CD4-positive, alpha-beta T cell (primary cell): Measurements from ENCODE around the gene TH. TPM values are rescaled to one million over a fixed set of nuclear protein-coding genes. Genes with fewer than 3 reads are reported as not detected.

ENCODE experiments used
- ATAC-seq: fragments of 200-7000 bp; cut with Tn5 transposase; one replicate; pipeline ENCODE4 v1.10.0; 2022; ENCODE audit warnings: mild to moderate bottlenecking; ENCODE audit not compliant: poor library complexity
- CTCF ChIA-PET: fragments of 350-600 bp; sonication (Branson Sonifier 250); formaldehyde crosslinking; loops from one replicate; lab custom pipeline; 2021; ENCODE audit warnings: antibody characterized with exemption, inconsistent platforms; lab: Charles Lee
- POLR2A ChIA-PET: fragments of 350-600 bp; sonication (Branson Sonifier 250); formaldehyde crosslinking; loops from one replicate; lab custom pipeline; 2021; ENCODE audit warnings: antibody characterized with exemption, inconsistent platforms; lab: Charles Lee
- DNase-seq, 14 experiments: peaks; one replicate each; pipeline ENCODE4 v3.0.0-alpha.2; 2013 to 2020; ENCODE audit warnings: mixed read lengths in 2 of 14
- H3K27ac ChIP-seq, 2 donors: one replicate each; pipeline versions ENCODE4 v1.5.1 to v1.7.0; 2013; ENCODE audit warnings: low read length in 2 of 2, low read depth in 1 of 2, mild to moderate bottlenecking in 1 of 2
- H3K27me3 ChIP-seq, 2 experiments: 1 replicate in 1 of 2; 2 replicates in 1 of 2; pipeline versions ENCODE4 v1.6.1 to v1.7.0; 2013; ENCODE audit warnings: low read length in 2 of 2, control low read depth in 1 of 2, mild to moderate bottlenecking in 1 of 2, moderate library complexity in 1 of 2; ENCODE audit not compliant: insufficient read depth in 2 of 2, control insufficient read depth in 1 of 2
- H3K36me3 ChIP-seq: one replicate; pipeline ENCODE4 v1.6.1; 2013; ENCODE audit warnings: low read length, control low read depth; ENCODE audit not compliant: insufficient read depth
- H3K4me1 ChIP-seq: one replicate; pipeline ENCODE4 v1.6.1; 2013; ENCODE audit warnings: low read length, control low read depth; ENCODE audit not compliant: insufficient read depth
- H3K4me3 ChIP-seq: one replicate; pipeline ENCODE4 v1.5.1; 2013; ENCODE audit warnings: mild to moderate bottlenecking, low read length, moderate library complexity
- H3K9me3 ChIP-seq, 2 experiments: 1 replicate in 1 of 2; 2 replicates in 1 of 2; pipeline versions ENCODE4 v1.6.1 to v1.7.0; 2013; ENCODE audit warnings: low read length in 2 of 2, mild to moderate bottlenecking in 2 of 2, control low read depth in 1 of 2, moderate library complexity in 1 of 2; ENCODE audit not compliant: control insufficient read depth in 1 of 2, insufficient read depth in 1 of 2
- H3K27ac Mint-ChIP-seq: one replicate; pipeline ENCODE4 v1.8.0; 2020; ENCODE audit warnings: mixed read lengths
- H3K27me3 Mint-ChIP-seq: one replicate; pipeline ENCODE4 v1.8.0; 2021; ENCODE audit warnings: mixed read lengths
- H3K36me3 Mint-ChIP-seq: one replicate; pipeline ENCODE4 v1.8.0; 2021; ENCODE audit warnings: low read depth, mixed read lengths
- H3K4me1 Mint-ChIP-seq: one replicate; pipeline ENCODE4 v1.8.0; 2021; ENCODE audit warnings: low read depth, mixed read lengths
- H3K4me3 Mint-ChIP-seq: one replicate; pipeline ENCODE4 v1.8.0; 2020; ENCODE audit warnings: mild to moderate bottlenecking, mixed read lengths
- H3K9me3 Mint-ChIP-seq: one replicate; pipeline ENCODE4 v1.8.0; 2020; ENCODE audit warnings: mixed read lengths
- CTCF ChIP-seq: fragments of 200-600 bp; IDR thresholded peaks from one replicate; pipeline ENCODE4 v1.8.0; 2022; ENCODE audit warnings: antibody characterized with exemption, mild to moderate bottlenecking
- intact Hi-C, 2 experiments: fragments of 100-400 bp; cut with DNase I in 1 of 2; cut with micrococcal nuclease in 1 of 2; formaldehyde crosslinking; loops; one replicate each; pipeline versions ENCODE4 v1.15.1 to v1.9.0; 2023 to 2025; cut with DNase I, micrococcal nuclease
- total RNA-seq, 174 experiments: library from RNA in 2 of 174; stranded (reverse) in 2 of 174; gene quantifications; one replicate each; pipeline ENCODE4 v1.2.3 and lab custom pipeline; 2021 to 2026

Gene TH
- total RNA-seq, 2 experiments from 2014 or later: not detected

- intact Hi-C loops: no loop called here
- ATAC-seq (no peak), DNase-seq (peak in 1 of 14 experiments; percentile 37)
- Histone ChIP-seq H3K36me3 (no peaks in the 10 kb centered on the region), H3K4me1 (peaks cover 15% of the 10 kb centered on the region), H3K27me3 (peaks cover 64 to 91% of the 10 kb centered on the region in 2 experiments), H3K27ac (no peak overlapping the region), H3K4me3 (no peak overlapping the region), H3K9me3 (peaks cover 0 to 25% of the 10 kb centered on the region in 2 experiments)
- Mint-ChIP-seq H3K4me1 (peaks cover 14% of the 10 kb centered on the region), H3K27ac (no peak overlapping the region), H3K9me3 (no peaks in the 10 kb centered on the region), H3K27me3 (peaks cover 71% of the 10 kb centered on the region), H3K4me3 (no peak overlapping the region), H3K36me3 (no peaks in the 10 kb centered on the region)
- ChIA-PET POLR2A (no interaction called here), CTCF (interaction anchor here (1.2 kb wide), 1 partner anchor 450 kb away, joined by 6 read pairs; no protein-coding TSS in a partner anchor)
- no peak for TF ChIP-seq CTCF
Observed at GRCh38 chr11:2143799-2144543, 27.6 kb downstream of the TH start.

- H3K27ac Mint-ChIP-seq: no peak overlapping the region
- Histone ChIP-seq H3K9me3 (peaks cover 0 to 25% of the 10 kb centered on the region in 2 experiments), H3K27me3 (peaks cover 58 to 86% of the 10 kb centered on the region in 2 experiments), H3K4me1 (peaks cover 15% of the 10 kb centered on the region), H3K27ac (no peak overlapping the region), H3K4me3 (no peak overlapping the region), H3K36me3 (no peaks in the 10 kb centered on the region)
- peaks cover 69% of the 10 kb centered on the region for H3K27me3 Mint-ChIP-seq
- H3K9me3 Mint-ChIP-seq: no peaks in the 10 kb centered on the region
- DNase-seq (no peak), ATAC-seq (no peak)
- ChIA-PET CTCF (no interaction called here), POLR2A (no interaction called here)
- H3K4me1 Mint-ChIP-seq: peaks cover 16% of the 10 kb centered on the region
- no peak for TF ChIP-seq CTCF
- no peak overlapping the region for H3K4me3 Mint-ChIP-seq
- H3K36me3 Mint-ChIP-seq: no peaks in the 10 kb centered on the region
- intact Hi-C loops: no loop called here
Observed at GRCh38 chr11:2143477-2143798, 28.2 kb downstream of the TH start.

GRCh38 chr11:2142762-2143202 is 28.8 kb downstream of the TH start:
- intact Hi-C loops: no loop called here
- ChIA-PET POLR2A (no interaction called here), CTCF (no interaction called here)
- no peak overlapping the region for H3K4me3 Mint-ChIP-seq
- H3K4me3 ChIP-seq: no peak overlapping the region
- H3K27ac Mint-ChIP-seq: no peak overlapping the region
- H3K27ac ChIP-seq: no peak overlapping the region
- no peak for TF ChIP-seq CTCF
- no peaks in the 10 kb centered on the region for H3K36me3 Mint-ChIP-seq
- no peak for ATAC-seq
- peak in 1 of 14 experiments; percentile 35 for DNase-seq
- peaks cover 53 to 81% of the 10 kb centered on the region in 2 experiments for H3K27me3 ChIP-seq
- no peaks in the 10 kb centered on the region for H3K9me3 Mint-ChIP-seq
- no peaks in the 10 kb centered on the region for H3K36me3 ChIP-seq
- H3K4me1 ChIP-seq: peaks cover 16% of the 10 kb centered on the region
- peaks cover 0 to 25% of the 10 kb centered on the region in 2 experiments for H3K9me3 ChIP-seq
- H3K4me1 Mint-ChIP-seq: peaks cover 18% of the 10 kb centered on the region
- H3K27me3 Mint-ChIP-seq: peaks cover 66% of the 10 kb centered on the region
